ENCODE measurements around the gene C1QTNF8.

DNA sequence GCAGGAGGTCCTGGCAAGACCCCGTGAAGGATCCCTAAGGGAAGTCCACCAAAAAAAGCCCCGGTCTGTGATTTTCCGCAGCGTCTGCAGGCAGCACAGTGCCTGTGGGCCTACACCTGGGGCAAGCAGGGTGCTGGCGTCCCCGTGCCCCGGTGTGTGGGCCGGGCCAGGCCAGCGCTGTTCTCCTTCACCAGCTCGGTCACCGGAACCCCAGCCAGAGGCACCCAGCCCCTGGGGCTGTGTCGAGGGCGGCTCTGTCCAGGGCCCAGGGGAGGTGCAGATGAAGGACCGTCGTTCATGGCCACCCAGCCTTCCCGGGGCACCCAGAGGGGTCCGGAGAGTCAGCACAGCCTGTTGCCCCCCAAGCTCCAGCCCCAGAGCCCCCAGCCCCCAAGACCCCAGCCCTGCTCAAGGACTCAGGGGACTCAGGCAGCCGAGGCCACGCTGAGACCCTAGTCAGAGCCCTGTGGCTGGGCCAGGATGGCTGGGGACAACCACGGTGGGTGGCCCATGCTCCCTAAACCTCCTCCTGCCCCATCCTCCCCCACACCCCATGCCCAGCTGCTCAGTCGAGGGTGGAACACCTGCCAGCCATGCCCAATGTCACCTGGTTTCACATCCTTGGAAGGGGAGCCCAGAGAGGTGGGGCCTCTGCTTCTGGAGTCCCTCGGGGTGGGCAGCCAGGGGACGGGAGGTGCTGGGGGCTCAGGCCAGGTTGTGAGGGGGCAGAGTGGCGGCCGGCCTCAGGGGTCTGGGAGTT lies 5.7 kb upstream of the C1QTNF8 start:
- TF ChIP-seq EZH2 (IDR thresholded peaks at IDR 0.05; ENCODE audit: insufficient read depth, poor library complexity, severe bottlenecking) (no peak), EZH2phosphoT487 (IDR thresholded peaks at IDR 0.05; ENCODE audit: insufficient read depth, low read depth) (no peak)

All from GM23248 (cell line).